Measurements from ENCODE around the gene APMAP.
A peak's percentile ranks its signal among the peaks of the same experiment; 100 is the strongest.

The APMAP gene, protein sequence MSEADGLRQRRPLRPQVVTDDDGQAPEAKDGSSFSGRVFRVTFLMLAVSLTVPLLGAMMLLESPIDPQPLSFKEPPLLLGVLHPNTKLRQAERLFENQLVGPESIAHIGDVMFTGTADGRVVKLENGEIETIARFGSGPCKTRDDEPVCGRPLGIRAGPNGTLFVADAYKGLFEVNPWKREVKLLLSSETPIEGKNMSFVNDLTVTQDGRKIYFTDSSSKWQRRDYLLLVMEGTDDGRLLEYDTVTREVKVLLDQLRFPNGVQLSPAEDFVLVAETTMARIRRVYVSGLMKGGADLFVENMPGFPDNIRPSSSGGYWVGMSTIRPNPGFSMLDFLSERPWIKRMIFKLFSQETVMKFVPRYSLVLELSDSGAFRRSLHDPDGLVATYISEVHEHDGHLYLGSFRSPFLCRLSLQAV

DNA sequence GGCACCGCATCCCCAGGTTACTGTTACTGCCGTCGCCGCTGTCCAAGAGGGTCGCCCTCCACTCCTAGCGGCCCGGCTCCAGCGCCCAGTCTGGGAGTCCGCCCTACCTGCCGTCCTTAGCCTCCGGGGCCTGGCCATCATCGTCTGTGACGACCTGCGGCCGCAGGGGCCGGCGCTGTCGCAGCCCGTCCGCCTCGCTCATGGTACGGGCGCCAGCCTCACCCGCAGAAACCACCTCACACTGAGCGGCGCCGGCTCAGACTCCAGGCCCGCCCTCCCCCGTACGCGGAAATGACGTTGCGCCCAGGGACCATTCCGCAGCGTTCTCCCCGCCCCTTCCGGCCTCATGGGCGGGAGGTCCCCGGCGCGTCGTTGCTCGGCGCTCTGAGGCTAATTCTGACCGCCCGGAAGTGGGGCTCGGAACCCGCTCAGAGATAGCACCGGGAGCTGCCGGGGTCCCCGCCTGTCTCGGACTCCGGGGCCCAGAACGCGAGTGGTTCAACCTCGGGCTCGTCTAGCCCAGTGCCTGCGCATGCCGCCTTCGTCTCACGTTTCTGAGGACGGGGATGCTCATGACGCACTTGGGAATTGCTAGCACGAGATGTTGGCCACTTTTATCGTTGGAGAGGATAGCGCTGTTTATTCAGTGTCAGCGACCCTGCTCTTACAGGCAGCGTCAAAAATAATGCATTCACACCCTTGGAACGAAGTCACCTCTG is at the start of gene APMAP:
APMAP (minus strand) TSS at position 265 of the 719 bp plus-strand sequence; CDS start at position 202, 63 bp downstream.
- DNase-seq: peak; percentile 89 to 94

DNA sequence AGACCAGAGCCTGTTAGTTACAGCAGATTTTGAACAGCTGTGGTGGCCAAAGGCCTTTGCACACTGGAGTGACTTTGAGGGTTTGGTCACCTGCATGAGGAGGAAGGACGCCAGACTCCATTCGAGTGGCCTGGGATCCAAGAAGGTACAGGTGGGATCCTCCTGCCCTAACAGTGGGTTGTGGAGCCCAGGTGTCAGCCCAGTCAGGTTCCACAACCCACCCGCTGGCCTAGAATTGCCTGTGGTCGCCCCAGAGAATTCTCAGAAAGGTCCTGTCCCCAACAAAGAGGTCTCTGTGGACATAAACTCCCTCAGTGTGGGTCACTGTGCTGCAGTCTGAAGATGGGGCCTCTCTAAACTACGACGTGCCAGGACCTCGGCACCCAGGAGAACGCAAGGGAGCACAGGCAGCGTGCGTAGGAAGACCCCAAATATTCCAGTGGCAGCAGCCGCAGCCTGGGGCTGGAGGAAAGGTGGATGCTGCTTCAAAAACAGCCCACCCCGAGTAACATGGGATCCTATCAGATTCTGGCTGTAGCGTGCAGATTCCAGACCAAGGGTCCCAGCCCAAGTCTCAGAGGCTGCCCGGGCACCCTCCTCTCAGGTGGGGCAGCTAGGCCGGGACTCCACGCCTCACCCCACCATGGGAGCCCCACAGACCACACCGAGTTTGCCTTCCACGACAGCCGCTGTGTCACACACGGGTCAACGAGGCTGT is 49.4 kb upstream of the APMAP start:
- no peak for DNase-seq

DNA sequence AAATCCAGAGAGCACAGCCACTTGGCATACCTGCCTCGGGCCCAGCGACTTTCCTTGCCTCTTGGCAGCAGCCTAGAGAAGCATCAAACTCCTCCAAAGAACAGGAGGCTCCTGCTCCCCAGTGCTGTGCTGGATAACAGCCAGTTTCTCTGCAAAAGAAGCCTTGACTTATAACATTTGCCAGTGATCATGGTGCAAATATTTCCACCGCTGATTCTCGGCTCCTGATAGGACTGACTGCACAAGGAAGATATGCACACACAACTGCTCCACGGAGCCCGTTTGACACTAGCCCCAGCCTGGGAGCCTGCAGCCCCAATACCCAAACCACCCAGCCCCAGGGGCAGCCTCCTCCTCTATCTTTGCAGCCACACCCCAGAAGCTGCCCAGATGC is 47.9 kb upstream of the APMAP start:
- no peak for DNase-seq

DNA sequence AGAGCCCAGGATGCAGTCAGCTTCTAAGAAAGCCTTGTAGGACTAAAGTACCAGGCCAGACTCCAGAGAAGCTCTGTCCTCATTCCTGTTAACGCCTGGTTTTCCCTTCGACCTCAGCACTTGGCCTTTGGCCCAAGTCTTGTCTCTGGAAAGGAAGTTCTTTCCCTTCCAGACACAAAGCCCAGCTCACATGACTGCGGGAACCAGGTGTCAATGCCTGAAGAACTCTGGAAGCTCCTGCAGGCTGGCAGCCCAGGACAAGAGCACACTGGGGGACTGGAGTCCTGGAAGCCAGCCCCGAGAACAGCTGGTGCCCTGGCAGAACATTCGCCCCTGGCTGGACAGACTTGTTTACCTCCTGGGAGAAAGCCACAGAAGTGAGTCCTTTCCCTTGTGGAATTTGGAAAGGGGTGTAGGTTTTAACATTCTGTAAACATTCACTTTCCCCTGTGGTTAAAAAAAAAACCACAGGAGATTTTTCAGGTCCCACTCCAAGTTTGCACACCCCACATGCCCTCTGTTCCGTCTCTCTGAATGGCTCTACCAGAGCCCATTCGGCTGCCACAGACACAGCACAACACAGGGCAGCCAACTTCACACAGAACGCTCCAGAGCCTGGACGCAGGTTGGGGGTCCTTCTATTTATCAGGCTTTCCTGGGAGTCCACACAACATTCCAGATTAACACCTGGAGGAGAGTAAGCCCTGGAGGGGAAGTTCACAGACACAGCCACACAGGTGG is 47.3 kb upstream of the APMAP start:
- DNase-seq: no peak

DNA sequence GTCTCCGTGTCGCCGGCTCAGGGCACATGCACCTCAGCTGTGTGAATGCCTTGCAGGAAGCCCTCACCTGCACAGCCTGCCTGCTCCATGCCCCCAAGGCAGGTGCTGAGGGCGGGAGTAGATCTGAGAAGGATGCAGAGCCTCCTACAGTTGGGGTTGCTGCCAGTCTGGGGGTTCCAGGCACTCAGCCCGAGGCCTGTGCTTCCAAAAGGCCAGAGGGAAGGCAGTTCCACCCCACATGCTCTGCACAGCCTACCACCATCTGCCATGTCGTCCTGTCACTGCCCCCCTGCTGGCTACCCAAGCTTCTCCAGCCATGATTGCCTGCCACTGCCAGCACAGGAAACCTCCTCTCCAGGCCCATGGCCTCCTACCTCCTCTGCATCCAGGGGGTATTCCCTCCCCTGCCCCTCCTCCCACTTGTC is 46.1 kb upstream of the APMAP start:
- no peak for DNase-seq

DNA sequence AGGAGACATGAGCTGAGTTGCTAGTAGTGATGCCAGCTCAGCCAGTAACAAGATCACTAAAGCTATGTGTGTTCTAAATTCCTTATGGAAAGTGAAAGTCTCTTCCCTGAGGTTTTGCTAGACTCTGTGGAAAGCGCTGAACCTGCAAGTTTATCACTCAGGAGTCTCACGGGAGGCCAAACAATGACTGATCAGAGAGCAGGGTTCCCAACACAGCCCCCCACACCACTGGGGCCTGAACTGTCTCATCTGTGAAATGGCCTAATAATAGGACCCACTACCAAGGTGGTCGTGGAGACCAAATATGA is 45.5 kb upstream of the APMAP start:
- DNase-seq: no peak

DNA sequence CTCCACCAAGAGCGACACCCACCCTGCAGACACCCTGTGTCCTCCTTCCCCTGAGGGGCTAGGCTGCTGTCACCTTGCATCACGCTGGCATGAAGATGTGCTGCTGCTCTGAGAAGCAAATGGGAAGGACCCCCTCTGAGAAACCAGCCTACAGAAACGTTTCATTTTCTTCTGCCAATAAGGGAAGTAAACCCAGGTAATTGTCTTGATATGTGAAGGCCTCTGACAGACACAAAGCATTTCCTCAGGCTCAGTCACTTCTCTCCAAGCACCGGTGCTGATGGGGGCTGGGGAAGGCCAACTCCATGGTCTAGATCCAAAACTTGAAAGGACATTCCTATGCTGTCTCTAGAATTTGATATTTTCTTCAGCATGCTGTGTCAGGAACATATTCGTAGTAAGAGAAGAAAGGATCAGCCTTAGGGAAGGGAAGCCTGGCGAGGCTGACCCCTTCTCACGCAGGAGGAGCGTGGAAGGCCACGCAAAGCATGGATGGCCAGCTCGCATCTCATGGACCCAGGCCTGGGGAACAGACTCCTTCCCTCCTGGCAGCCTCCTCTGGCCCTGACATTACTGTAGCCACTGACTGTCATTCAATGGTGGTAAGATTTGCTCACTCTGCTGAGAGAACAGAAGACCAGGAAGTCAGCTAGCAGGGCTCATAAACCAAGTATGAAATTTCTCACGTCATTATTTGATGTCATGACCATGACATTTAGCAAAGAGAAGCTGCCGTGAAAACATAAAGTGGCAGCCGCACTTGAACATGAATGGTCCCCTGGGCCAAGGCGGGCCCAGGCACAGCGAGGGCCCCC is 44.9 kb upstream of the APMAP start:
- DNase-seq: no peak

DNA sequence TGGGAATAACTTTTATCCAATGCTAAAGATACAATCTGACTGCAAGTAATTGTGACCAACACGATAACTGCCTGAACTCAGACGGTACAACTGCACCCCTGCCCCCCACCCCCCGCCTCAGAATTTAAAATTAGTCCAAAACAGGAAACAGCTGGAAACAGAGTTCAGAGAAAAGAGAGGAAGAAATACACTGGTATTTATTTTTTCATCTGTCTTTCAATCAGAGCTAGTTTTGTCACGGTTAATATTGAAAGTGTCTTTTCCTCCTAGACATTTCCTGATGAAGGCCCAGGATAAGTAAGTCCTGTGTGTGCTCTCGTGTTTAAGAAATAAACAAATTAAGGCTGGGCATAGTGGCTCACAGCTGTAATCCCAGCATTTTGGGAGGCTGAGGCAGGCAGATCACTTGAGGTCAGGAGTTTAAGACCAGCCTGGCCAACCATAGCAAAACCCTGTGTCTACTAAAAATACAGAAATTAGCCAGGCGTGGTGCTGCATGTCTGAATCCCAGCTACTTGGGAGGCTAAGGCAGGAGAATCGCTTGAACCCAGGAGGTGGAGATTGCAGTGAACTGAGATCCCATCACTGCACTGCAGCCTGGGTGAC is 43.9 kb upstream of the APMAP start:
- no peak for DNase-seq

DNA sequence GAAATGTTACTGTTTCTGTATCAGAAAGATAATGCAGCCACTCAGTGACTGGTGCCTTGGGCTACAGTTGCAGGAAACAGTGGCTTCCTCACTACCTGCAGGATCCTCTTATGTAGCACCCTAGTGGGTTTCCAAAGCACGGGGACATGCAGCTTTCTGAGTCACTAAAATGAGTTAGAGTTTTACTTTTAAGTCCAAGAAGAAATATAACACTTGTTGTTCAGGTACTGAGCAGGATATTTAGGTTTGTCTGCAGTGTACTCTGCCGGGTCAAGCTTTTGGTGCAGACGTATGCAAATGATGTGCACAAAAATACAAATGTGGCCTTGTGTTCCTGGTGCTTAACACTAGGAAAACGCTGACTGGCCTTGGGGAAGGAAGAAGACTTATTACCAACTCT is 43.4 kb upstream of the APMAP start:
- no peak for DNase-seq

DNA sequence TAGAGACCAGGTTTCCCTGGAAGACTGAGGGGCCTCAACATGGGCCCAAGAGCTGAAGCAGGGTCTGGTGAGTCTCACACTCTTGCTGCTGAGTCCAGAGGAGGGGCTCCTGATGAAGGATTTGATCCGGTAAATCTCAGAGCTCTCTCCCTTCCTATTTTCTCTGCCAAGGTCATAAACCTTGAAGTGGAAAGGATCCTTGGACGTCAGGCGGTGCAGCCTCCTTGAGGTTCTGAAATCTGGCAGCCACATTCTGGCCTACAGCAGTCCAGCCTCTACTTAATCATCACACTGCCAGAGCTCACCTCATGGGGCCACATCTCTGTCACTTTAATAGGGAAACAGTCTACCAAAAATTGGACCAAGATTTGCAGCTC is 41.4 kb upstream of the APMAP start:
- DNase-seq: no peak

DNA sequence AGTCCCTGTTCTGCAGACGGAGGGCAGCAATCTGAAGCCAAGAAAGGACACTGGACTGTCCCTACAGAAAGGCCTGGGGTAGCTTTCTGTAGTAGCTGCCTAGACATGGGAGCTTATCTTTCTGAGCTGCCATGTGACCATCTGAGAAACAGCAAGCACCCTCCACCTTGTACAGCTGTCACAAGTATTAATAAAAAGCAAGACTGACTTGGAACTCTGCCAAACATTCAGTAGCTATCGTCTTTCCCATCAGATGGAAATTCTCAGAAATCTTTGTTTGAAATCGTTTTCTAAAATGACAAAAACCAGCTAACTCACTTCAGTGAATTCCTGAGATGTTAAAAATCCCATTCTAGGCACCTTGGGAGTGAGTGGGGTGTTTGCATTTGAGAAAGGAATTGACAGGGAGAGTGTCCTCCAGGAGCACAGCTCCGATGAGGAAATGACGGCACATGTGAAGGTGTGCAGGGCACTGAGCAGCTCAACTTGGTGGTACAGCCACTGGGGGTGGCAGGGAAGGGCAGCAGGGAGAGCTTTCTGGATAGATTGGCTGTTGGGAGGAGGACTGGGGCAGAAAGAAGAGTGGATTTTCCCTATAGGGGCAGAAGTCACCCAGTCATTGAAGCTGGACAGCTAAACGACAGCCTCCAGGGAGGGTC is 40.8 kb upstream of the APMAP start:
- DNase-seq: no peak

DNA sequence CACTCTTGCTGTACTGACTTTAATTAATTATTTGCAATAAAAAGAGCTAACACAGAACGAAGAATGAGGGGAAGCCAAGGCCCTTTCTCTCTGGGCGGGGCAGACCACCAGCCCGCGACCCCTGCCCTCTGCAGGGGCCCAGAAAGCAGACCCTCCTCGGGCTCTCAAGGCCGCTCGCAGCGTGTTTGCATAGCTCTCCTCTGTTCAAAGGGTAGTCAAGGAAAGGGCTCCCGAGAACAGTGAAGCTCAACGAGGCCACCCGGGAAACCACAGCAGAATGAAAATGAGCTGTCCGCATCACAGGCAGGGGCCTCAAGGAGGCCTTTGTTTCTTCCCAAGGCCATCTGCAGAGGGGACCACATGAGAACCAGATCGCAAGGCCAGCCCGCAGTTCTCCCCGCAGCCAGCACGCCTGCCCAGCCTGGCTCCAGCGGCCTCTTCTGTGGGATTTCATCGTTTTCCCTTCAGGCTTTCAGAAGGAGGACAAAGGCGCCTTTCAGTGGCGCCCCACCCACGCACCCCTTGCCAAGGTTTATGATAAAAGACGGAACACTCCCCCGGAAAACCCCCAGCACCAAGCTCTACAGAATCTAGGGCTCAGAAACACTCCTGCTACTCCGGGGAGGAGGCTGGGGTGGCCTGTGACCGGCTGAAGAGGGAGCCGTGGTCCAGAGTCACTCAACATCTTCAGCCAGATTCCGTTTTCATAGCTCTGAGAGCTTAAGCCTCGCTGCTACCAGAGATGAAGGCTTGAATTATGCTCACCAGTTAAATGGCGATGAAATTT is 40.1 kb upstream of the APMAP start:
- DNase-seq: no peak

DNA sequence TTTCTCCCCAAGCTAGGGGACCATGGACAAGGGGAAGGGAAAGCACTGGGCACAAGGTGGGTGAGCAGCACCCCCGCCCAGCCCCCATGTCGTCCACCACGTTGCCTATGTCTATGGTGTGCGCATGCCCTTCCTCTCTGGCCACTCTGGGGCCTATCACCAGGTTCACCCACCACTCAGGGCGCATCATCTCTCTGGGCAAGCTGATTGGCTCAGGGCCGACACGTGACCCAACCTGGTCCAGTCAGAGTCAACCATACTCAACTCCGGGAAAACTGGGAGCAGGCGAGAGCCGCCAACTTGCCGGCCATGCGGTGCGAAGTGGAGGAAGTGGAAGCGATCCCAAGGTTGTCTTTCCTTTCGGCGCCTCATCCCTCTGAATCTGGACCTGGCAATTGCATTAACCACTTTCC is 39.5 kb upstream of the APMAP start:
- no peak for DNase-seq

DNA sequence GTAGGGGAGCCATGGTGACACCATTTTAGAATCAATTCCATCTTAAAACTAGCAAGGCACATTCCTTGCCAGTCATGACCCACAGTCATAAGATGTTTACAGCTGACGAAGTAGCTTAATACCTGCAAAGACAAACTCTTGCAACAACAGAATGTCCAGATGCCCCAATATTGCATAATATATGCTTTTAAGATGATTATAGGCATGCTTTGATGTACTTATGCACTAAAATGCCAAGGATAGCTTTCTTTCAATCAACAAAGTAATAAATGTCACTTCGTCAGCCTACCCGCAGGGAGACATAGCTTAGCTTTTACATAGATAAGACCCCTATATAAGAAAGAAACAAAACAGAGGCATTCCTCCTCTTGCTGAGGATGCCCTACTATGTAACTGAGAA is 38.7 kb upstream of the APMAP start:
- DNase-seq: no peak

DNA sequence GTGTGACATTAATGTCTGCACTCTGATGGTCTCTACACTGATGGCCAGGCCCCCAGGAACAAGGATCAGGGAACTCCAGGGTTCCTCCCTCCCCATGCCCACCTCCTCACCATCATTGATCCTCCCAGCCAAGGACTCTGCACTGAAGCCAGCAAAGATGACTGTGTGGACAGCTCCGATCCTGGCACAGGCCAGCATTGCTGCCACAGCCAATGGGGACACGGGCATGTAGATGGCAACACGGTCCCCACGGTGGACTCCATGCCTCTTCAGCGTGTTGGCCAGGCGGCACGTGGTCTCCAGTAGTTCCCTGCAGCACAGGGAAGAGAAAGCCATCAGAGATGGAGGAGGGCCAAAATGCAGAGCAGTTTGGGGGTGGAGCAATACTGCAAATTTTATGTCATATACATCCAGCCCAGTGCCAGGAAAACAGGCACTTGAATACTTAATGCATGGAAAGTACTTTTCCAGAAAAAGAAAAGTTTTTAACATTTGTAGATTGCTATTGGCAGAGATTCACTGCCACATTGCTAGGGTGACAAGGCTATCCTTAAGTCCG is 38.2 kb upstream of the APMAP start:
- no peak for DNase-seq

DNA sequence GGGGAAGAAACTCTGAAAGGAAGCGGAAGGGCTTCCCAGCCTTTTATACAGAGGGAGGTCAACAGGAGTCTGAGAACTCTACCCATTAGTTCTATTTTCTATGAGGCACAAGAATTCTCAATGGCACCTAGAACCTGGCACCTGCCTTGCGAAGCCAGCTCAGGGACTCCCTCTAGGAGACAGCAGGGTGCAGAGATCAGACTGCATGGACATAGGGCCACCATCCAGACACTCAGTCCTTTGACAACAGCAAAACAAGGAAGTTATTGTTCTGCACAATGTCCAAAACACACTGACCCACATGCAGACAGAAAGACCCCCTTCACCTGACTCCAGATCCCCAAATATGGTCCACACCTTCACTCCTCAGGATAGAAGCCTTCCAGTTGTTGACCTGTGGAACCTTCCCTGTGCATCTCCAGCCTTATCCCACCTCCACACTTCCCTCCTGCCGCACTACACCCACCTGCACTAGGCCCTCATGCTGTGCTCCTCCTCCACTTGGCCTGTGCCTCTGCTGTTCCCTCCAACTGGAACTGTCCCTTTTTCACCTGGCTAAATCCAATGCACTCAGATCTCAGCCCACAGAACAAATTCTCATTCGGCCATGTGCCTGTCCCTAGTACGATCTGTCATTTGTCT is 37.6 kb upstream of the APMAP start:
- no peak for DNase-seq

DNA sequence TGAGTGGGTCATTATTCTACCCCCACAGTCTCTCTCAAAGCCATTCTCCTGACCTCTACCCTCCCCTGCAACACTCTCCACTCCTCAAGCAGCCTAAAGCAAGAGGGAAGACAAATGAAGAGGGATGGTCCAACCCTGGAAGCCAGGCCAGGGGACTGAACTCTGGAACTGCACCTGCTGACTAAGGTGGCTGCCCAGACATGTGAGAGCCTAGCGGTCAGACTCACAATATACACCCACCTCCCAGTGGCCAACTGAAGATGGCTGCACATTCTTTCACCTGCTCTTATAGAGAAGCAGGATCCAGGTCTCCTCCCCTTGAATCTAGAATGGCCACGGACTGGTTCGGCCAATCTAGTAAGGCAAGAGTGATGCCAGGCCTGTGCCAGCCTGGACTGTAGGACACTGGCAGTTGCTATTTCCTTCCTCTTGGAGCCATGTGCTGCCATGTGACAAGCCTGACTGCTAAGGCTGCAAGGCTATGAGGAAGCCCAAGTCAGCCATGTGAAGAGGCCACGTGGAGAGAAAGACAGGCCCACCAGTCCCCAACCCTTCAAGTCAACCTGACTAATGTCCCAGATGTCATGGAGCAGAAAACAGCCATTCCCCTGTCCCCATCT is 33.5 kb upstream of the APMAP start:
- no peak for DNase-seq

DNA sequence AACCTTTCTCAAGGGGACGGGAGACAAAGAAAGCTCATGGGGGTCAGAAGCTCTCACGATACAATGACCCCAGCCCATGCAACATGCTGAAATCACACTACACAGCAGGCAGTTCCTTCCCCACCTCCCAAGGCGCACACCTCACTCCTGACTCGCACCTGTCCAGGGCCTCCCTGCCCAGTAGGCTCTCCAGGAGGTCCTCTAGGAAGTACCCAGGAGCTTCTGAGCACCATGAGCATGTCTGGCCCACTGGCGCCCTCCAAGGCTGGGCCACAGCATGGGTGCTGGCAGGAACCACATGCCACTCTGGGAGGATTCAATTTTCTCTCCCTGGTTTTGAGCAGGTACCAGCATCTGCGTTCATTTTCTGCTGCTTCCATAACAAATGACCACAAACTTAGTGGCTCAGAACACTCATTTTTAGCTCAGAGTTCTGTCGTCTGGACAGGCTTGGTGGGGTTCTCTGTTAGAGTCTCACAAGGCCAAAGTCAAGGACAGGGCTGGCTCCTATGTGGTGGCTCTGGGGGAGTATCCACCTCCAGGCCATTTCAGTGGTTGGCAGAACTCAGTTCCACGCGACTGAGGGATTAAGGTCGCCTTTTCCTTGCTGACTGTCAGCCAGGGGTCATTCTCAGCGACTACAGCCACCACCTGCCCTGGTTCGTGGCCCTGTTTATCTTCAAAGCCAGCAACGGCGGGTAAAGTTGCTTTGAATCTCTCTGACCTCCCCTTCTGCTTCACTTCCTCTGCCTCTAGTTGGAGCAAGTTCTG is 32.7 kb upstream of the APMAP start:
- no peak for DNase-seq
